HG03354 (cell line): ENCODE results near the gene HPCAL1.

Experiments used
- ATAC-seq: cut with Tn5 transposase; IDR thresholded peaks from one replicate; pipeline ENCODE4 v1.9.1; 2021; ENCODE audit warnings: mild to moderate bottlenecking; ENCODE audit not compliant: unreplicated experiment, poor library complexity, severe bottlenecking

Gene HPCAL1

DNA sequence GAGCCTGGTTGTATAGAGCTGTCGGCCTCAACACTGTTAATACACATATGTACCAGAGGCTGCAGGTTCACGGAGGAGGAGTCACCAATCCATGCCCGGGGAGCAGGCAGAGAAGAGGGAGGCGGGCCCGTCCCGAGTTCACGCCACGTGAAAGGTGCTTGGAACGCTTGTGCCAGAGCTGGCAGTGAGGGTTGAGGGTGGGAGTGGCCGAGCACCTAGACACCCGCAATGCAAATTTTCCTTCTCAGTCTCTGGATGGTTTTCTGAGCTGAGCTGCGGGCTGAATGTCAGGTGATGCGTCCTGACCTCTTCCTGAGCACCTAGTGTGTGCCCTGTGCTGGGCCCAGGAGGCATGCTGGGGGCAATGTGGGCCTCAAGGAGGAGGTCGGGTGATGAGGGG lies 93.2 kb downstream of the HPCAL1 start:
- no peak for ATAC-seq

DNA sequence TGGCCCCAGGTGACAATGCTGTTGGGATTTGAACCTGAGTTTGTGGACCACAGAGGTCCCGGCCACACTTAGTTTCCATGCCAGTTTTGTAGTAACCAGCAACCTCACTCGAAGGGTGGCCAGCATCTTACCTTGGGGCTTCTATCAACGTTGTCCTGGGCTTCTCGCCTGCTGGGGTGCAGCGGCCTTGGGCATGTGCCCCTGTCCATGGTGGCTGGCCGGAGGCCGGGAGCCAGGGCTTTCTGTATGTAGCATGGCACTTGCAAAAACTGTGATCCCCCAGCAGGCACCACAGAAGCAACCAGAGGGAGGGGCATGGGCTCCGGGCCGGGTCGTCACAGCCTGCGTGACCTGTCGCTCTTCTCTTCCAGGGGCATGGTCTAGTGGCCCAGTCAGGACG lies 93.8 kb downstream of the HPCAL1 start:
- no peak for ATAC-seq

DNA sequence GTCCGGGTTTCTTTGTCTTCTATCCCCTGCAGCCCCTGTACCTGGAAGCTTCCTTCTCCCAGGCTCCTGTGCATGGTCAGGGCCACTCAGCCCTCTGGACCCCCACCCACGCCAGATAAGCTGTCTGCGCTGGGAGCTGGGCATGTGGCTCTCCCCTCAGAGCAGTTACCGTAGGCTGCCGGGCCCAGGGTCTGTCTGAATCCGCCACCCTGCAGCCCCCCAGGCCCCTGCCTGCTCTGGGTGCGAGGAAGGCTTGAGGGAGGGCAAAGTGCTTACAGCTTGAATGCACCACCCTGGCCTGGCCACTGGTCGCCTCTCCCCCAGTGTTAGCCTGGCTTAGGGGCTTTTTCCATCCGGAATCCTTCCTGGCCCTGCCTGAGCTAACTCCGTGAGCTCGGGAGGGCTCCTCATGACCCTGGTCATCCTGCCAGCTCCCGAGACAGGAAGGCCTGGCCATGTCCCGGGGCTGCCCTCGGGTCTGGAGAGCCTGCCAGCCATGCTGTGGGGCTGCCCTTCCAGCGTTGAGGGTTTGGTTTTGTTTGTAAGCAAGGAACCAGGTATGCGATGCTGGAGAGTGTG lies 94.7 kb downstream of the HPCAL1 start:
- no peak for ATAC-seq

DNA sequence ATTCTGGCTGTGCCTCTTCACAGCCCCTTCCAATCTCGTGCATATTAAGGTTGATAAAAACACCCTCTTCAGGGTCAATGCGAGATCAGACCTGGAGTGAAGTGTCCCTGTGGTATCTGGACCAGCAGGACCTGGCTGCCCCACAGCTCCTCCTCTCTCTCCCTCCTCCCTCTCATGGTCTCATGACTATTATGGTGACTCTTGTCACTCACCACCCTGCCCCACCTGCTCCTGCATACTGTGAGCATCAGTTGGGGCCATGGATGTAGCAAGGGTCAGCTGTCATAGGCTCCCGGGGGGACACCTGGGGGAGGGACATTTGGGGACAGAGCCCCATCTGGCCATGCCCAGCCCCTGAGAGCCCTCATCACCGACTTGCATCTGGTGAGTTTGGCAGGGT lies 95.2 kb downstream of the HPCAL1 start:
- no peak for ATAC-seq

DNA sequence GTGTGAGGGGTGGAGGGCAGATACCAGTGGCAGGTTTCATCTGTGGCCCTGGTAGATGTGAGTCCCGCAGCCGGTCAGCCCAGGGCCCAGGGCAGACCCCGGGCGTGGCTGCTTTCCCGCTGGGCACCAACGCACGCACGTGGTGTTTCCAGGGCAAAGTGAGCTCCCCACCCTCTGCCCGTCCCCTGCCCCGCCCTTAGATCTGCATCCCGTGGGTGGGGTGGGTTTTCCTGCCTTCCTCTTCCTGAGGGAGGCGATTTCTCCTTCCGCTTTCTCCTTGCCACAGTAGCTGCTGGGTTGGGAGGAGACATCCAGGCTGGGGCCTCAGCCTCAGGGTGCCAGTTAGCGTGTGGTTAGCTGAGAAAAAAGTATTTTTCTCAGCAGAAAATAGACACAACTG lies 95.8 kb downstream of the HPCAL1 start:
- ATAC-seq, result no peak

DNA sequence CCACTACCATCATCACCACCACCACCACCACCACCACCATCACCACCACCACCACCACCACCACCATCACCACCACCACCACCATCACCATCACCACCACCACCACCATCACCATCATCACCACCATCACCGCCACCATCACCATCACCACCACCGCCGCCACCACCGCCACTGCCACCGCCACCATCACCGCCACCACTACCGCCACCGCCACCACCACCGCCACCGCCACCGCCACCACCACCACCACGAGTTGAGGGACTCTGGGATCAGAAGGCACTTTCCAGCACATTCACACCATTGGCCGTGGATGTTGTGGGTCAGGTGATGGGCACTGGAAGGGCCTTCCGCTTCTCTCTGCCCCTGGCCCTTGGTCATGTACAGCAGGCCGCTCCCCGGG lies 96.7 kb downstream of the HPCAL1 start:
- ATAC-seq, result no peak

DNA sequence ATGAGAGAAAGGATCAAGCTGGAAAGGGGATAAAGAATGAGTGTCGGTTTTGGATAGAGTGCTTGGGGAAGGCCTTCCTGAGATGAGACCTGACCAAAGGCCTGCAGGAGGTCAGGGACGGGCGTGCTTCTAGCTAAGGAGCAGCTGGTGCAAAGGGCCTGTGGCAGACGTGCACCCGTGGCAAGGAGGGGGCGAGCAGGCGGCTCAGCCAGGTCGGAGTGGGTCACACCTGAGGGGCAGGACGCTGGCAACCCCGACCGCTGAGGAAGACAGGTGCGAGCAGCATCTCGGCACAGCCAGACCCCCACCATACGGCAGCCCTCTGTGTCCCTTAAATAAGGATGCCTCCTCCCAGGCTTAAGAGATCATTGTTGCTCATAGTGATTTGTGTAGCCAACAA lies 97.3 kb downstream of the HPCAL1 start:
- ATAC-seq, result no peak

DNA sequence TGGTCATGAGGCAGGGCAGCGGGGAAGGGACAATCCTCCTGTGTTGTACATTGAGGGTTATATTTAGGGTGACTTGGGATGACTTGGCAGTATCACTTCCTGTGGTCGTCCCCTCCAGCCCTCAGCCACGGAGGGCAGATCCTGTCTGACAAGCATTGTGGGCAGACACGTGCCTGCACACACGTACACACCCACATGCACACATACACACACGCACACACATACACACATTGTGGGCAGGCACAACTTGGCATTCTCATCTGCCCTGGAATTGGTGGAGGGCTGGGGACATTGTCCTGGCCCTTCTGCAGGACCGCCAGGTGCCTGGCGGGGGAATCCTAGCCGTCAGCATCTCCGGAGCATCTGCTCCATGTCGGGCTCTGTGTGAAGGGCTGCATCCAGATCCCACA lies 97.9 kb downstream of the HPCAL1 start:
- ATAC-seq, result no peak

DNA sequence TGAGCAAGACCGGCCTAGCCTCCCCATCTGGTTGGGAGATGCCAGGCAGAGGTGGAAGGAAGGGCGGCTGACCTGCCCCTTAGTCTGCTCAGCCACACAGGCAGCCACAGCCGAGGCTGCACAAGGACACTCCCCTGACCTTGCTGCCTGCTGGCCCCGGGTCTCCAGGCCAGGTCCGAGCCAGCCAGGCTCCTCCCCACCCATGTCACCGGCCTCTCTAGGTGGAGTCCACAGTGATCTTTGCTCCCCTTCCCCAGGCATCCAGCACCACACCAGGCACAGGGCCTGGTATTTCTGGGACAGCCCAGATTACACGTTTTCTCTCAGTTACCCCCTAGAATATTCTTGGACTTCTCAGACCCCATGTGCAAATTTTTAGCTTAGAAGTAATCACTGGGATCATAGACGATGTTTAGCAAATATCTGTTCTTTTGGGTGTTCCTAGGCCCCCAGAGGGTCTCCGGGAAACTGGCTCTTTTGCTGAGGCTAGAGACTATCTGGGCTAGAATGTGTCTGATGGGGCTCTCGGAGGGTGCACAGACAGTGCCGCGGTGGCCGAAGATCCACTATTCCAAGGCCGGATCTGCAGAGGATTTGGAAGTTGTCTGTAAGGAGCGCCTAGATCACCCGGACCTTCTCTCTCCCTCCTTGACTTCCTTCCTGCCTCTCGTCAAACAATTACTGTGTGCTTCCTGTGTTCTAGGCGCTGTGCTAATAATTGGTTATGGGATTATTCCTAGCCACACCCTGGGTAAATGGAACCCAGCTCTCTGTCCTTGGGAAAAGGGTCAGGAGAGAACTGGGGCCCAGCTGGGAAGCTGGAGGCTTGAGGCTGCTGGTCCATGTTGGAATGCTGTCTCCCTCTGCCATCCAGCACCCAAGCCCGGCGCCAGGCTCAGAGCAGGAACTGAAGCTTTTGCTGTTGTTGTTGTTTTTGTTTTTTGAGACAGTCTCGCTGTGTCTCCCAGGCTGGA lies 98.6 kb downstream of the HPCAL1 start:
- no peak for ATAC-seq

DNA sequence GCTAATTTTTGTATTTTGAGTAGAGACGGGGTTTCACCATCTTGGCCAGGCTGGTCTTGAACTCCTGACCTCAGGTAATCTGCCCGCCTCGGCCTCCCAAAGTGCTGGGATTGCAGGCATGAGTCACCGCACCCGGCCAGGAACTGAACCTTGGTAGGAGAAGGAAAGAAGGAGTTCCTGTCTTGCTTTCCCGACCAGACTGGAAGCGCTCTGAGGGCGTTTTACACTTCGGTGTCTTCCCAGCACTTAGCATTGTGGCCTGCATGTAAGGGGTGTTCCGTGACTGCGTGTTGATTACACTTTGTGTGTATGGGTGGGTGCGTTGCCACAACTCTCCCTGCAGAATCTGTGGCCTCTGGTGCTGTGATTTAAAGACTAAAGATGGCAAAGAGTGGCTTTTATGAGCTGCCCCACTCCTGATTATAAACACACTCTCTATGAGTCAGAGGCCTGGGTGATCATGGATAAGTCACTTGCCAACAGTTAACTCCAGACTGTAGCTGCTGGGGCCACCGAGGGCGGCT lies 99.4 kb downstream of the HPCAL1 start:
- ATAC-seq, result no peak

DNA sequence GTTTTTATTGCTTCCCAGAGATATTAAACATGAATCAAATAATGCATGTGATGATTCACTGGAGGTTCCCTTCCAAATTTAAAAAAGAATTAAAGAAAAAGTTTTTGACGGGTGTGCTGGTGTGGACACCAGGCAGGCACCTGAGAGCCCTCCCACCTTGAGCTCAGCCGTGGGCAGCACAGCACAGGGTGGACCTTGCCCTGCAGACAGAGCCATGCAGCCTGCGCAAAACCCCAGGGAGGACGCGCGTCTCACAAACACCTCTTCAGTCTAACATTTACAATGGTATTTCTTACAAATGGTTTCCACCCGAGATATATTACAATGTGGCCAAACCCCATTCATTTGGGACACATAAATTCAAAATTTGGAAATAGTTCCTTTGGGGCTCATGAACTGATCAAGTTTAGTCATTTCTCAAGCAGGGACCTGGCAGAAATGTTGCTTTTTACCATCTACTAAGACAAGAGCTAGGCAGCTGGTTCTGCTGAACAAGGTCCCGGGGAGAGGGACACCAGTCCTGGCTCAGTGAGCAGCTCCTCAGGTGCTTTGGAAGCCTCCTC lies 100.0 kb downstream of the HPCAL1 start:
- ATAC-seq, result no peak

DNA sequence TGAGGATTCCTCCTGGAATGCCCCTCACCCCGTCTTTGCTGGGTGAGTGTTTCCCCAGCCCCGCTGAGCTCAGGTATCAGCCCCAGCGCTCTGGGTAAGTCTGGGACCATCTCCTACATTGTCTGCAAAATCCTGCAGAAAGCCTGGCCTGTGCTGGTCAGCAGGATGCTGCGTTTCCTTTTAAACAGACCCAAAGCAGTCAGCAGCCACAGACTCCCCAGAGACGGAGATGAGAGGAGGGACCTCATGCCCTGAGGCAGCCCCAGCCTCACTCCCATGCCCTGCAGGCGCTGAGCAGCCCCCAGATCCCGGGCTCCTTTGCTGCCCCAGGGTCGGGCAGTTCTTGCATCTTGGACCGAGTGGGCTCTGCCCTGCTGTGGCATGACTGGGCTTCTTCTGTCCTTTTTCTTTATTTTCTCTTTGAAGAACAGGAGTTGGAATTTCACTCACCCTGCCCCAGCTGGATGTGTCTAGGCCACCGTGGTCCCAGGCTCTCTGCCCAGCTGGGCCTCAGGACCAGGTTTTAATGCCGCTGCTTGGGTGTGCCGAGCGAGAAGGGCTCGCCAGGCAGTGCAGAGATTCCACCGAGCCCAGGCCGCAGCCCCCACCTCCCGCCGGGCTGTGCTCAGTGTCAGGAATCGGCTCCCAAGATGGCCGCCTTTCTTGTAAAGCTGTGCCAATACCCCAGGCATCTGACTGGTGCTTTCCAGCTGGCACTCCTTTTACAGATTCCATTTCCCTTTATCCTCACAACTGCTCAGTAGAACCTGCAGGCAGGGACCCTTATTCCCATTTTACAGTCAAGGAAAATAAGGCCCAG lies 101.8 kb downstream of the HPCAL1 start:
- ATAC-seq, result no peak

DNA sequence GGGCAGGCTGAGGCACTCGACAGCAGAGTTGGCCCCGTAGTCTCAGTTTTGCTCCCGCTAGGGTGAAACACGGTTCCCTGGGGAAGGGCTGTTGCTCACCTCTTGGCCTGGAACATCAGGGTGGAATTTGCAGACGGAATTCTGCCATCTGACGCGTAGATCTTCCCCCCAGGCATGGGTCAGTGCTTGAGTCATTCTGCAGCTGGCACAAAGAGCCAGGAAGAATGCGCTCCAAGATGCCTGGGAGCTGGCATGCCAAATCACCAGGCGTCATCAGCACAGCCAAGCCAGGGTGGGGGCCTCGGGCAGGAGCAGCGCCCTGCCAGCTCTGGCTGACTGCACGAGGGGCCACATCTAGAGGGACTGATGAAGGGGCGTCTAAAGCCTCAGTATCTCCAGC lies 102.7 kb downstream of the HPCAL1 start:
- ATAC-seq, result no peak

DNA sequence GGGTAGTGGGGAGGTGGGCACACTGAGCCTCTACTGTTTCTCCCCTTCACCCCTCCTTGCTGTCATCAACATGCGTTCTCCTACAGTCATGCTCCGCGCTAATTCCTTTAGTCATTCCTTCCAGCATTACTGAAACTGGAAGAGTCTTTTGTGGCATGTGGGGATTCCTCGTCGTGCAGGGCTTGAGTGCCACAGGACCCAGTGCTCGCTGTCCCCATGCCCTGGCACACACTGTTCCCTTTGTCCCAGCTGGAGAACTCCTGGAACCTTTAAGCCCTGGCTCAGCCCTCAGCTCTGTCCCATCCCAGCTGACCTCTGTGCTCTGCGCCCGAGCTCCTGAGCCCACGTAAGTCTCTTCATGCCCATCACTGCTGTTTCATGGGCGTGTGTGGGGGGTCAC lies 103.3 kb downstream of the HPCAL1 start:
- no peak for ATAC-seq

DNA sequence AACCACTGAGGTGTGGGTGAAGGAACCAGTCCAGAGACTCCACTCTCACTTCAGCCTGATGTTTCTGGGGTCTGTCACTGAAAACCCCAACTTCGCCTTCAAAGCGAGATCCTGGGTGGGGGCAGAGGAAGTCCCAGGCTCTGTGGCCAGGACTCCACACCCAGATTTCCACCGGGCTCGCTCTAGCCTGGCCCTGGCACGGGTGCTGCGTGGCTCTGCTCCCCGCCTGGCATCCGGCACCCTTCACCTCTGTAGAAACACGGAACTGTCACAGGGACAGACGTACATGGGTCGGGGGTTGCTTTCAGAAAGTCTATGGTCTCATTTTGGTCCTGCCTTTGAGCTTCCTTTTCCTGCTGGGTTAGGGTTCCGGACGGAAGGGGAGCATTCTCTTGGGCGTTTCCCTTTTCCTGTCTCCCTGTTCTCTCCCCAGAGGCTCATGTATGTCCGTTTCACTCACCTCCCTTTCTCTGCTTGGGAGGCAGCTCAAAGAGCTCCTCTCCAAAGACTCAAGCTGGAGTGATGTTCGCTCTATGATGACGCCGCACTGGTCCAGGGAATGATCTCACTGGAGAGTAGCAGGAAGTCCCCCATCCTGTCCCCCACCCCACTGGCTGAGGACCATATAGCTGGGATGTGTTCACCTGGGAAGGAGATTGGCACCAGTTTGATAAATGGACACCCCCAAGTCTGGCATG lies 103.9 kb downstream of the HPCAL1 start:
- no peak for ATAC-seq

DNA sequence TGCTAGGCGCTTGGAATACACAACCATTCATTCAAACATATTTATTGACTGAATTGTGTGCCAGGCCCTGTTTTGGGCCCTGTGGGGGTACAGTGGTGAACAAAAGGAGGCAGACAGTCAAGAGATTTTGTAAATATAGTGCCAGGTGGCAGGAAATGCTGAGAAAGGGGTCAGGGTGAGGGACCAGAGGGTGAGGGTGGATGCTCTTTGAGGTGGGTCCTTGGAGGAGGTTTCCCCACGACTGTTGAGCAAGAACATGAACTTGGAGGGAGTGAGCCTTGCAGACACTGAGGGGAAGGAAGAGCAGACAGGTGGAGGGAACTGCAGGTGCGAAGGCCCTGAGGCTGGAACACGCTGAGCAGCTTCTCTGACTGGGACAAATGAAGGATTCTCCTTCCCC lies 104.7 kb downstream of the HPCAL1 start:
- no peak for ATAC-seq

DNA sequence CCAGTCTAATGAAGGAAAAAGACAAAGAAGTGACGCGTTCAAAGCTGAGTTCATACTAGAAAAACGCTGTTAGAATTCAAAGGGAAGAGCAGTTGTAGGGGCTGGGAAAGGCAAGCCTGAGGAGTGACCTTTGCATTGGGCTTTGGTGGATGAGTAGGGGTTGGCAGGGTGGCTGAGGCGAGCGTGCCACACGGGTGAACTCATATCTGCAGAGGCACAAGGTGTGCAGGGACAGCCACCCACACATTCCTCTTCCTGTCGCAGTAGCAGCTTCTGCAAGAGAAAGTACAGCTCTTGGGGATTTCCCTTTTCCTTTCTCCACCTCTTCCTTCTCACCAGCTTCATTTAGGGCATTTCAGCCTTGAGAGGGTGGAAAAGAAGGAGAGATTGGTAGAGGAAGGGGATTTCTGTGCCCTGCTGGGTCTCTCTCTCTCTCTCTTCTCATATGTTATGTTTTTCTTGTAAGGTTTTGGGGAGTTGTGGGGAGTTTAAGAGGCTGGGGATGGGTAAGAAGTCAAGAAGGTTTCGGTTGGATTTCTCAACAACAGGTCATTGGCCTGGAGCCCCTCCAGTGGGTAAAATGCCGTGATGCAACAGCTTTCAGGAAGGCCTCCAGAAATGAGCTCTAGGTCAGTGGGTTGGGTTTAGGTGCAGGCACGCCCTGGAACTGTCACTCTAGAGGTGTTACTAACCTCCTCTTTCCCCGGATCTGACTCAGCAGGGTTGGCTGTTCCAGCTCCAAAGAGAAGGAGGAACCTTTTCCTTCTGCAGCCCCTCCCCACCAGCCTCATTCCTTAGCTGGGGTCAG lies 105.3 kb downstream of the HPCAL1 start:
- no peak for ATAC-seq

DNA sequence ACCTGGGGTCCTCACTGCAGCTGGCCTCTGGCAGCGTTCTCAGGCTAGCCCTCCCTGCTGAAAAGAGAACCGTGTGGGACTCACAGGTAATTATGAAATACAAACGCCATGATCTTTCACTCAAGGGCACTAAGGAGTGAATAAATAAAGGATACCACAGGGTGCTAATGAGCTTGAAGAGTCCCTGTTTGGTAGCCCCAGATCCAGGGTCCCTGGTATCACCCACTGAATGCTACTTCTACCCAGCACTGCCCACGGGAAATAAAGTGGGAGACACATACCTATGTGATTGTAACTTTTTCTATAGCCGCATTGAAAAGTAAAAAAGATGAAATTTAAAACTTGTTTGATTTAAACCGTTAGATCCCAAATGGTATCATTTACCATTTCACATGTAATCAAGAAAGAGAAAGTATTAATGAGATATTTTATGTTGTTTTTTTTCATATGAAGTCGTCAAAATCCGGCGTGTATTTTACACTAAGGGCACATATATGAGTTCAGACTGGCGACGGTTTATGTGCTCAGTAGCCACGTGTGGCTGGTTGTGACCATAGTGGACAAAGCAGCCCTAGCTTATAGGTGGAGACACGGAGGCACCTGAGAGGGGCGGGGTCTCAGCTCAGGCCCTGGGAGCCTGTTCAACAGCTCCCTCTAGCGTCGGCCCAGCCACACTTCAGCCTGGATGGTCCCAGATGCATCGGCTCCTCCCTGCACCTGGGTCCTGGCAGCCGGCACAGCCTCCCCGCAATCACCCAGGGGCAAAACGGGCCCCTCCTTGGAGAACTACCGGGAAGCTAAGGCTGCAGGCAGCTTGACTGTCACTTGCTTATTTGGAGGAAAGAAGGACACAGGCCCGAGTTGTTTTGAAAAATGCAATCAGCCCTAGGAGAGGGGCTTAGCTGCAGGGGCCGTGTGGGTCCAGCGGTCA lies 106.2 kb downstream of the HPCAL1 start:
- peak; percentile 51 for ATAC-seq
